Sigmoid colon (tissue), 4 donors: Measurements from ENCODE around the gene BSND.

Source experiments
- EP300 ChIP-seq, 4 donors: sonication (generic); formaldehyde crosslinking; IDR thresholded peaks; one replicate each; pipeline ENCODE4 v1.6.1; 2017; ENCODE audit warnings: antibody characterized with exemption in 4 of 4
- POLR2AphosphoS5 ChIP-seq, 4 donors: sonication (generic); formaldehyde crosslinking; IDR thresholded peaks; one replicate each; pipeline ENCODE4 v1.6.1; 2017; ENCODE audit warnings: antibody characterized with exemption in 4 of 4
- TF ChIP-seq, protein P1 (sequence below), 4 experiments: fragments of 450-650 bp in 3 of 4; fragments of 200-600 bp in 1 of 4; IDR thresholded peaks; one replicate each; pipeline ENCODE4 v1.5.1; 2016 to 2019; ENCODE audit warnings: antibody characterized with exemption in 4 of 4, mild to moderate bottlenecking in 3 of 4, moderate library complexity in 2 of 4

DNA sequence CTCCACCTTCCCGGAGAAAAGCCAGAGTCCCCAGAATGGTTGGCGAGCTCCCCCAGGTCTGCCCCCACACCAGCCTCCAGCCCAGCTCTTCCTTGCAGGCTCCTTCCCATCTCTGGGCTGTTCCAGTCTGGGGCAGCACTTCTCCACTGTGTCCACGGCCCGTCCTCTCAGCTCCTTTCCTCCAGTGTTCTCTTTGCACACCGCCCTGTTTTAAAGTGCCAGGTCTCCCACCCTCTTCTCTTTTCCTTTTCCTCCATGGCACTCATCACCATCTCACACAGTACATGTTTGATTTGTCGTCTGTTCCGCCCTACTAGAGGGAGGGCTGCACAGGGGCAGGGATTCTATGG, 34.5 kb downstream of the BSND start:
- TF ChIP-seq, protein P1, sequence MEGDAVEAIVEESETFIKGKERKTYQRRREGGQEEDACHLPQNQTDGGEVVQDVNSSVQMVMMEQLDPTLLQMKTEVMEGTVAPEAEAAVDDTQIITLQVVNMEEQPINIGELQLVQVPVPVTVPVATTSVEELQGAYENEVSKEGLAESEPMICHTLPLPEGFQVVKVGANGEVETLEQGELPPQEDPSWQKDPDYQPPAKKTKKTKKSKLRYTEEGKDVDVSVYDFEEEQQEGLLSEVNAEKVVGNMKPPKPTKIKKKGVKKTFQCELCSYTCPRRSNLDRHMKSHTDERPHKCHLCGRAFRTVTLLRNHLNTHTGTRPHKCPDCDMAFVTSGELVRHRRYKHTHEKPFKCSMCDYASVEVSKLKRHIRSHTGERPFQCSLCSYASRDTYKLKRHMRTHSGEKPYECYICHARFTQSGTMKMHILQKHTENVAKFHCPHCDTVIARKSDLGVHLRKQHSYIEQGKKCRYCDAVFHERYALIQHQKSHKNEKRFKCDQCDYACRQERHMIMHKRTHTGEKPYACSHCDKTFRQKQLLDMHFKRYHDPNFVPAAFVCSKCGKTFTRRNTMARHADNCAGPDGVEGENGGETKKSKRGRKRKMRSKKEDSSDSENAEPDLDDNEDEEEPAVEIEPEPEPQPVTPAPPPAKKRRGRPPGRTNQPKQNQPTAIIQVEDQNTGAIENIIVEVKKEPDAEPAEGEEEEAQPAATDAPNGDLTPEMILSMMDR (IDR thresholded peaks at IDR 0.05), result no peak
- TF ChIP-seq EP300 (IDR thresholded peaks at IDR 0.05), result no peak
- TF ChIP-seq POLR2AphosphoS5 (IDR thresholded peaks at IDR 0.05), result no peak
